Epithelial cell of proximal tubule (primary cell): ENCODE measurements around the gene SDK2. TPM values are rescaled to one million over a fixed set of nuclear protein-coding genes. Genes with fewer than 3 reads are reported as not detected.

ENCODE experiments used
- DNase-seq: peaks from one replicate; pipeline ENCODE4 v3.0.0-alpha.2; 2011; ENCODE audit warnings: low read depth
- H3K4me3 ChIP-seq: 2 replicates; pipeline ENCODE4 v1.5.1; 2011; ENCODE audit warnings: low read depth, mild to moderate bottlenecking, low read length
- CTCF ChIP-seq: conservative IDR thresholded peaks from 2 replicates; pipeline ENCODE4 v1.5.1; 2012; ENCODE audit warnings: low read depth, mild to moderate bottlenecking, low read length
- total RNA-seq: library from RNA; depleted of rRNA; stranded (reverse); fragments of >200 nt; gene quantifications from 2 replicates; pipeline ENCODE4 v1.2.3, GENCODE V29; 2015

Gene SDK2
- total RNA-seq, 1 donor from 2014 or later: 0.12 TPM

GRCh38 chr17:73635101-73635817, 9.0 kb downstream of the SDK2 start:
- TF ChIP-seq CTCF: no peak
- DNase-seq: no peak
- H3K4me3 ChIP-seq: no peak overlapping the region

- no peak for DNase-seq
- no peak overlapping the region for H3K4me3 ChIP-seq
These were observed 9.6 kb downstream of the SDK2 start for GRCh38 chr17:73634629-73635028.

GRCh38 chr17:73633736-73634135, 10.5 kb downstream of the SDK2 start:
- H3K4me3 ChIP-seq: no peak overlapping the region
- TF ChIP-seq CTCF: no peak

More at GRCh38 chr17:73634629-73635028, 9.6 kb downstream of the SDK2 start:
- no peak for TF ChIP-seq CTCF

GRCh38 chr17:73632513-73632912, 11.7 kb downstream of the SDK2 start:
- no peak for DNase-seq
- TF ChIP-seq CTCF: no peak
- no peak overlapping the region for H3K4me3 ChIP-seq

More at GRCh38 chr17:73633736-73634135, 10.5 kb downstream of the SDK2 start:
- no peak for DNase-seq

GRCh38 chr17:73630965-73631595, 13.2 kb downstream of the SDK2 start:
- no peak for DNase-seq
- no peak overlapping the region for H3K4me3 ChIP-seq
- TF ChIP-seq CTCF: no peak

- DNase-seq: no peak
- H3K4me3 ChIP-seq: no peak overlapping the region
- TF ChIP-seq CTCF: no peak
These were observed 13.7 kb downstream of the SDK2 start for GRCh38 chr17:73630531-73630930.
